ENCODE results near the gene C2CD3. TPM values are rescaled to one million over a fixed set of nuclear protein-coding genes. Genes with fewer than 3 reads are reported as not detected.

The C2CD3 gene
- total and polyA plus RNA-seq, 10 of the 15 experiments (the other 5 are each of a cell fraction or from before 2014, with no cell fraction given), result 2.3 to 24.0 (median 16.3) TPM

- POLR2A ChIA-PET, result no interaction called here
Measured at GRCh38 chr11:74185285-74185684, 14.5 kb upstream of the C2CD3 start.

More at GRCh38 chr11:74185285-74185684, 14.5 kb upstream of the C2CD3 start:
- Histone ChIP-seq H3K36me3 (ENCODE audit: control insufficient read depth in 2 of 2, insufficient read depth in 2 of 2, low read length in 1 of 2) (no peaks in the 10 kb centered on the region; a peak in 2 of 4 replicates), H3K27me3 (replicated peaks in 1 of 2; ENCODE audit: control insufficient read depth in 2 of 2, insufficient read depth in 2 of 2, low read length in 1 of 2) (no peaks in the 10 kb centered on the region), H4K20me1 (ENCODE audit: control insufficient read depth, insufficient read depth) (no peaks in the 10 kb centered on the region), H3K9me3 (replicated peaks; ENCODE audit: control insufficient read depth, insufficient read depth, low read length) (no peaks in the 10 kb centered on the region; the same call in 2 of the 3 replicates), H3K4me1 (ENCODE audit: control insufficient read depth, insufficient read depth, low read length) (no peaks in the 10 kb centered on the region), H2AFZ (ENCODE audit: control insufficient read depth, low read depth, low read length) (no peak overlapping the region), H3K79me2 (ENCODE audit: control insufficient read depth, insufficient read depth, low read length) (peaks cover 24% of the 10 kb centered on the region), H3K9ac (ENCODE audit: control insufficient read depth, insufficient read depth, low read length) (no peak overlapping the region), H3K4me2 (ENCODE audit: control insufficient read depth, insufficient read depth) (no peak overlapping the region), H3K4me3 (no peak overlapping the region), H3K27ac (ENCODE audit: control insufficient read depth, insufficient read depth) (no peak overlapping the region)
- intact Hi-C loops (cut with micrococcal nuclease; ENCODE audit: unreplicated experiment) (no loop called here), in situ Hi-C loops (cut with MboI) (no loop called here)
- TF ChIP-seq POLR2AphosphoS2 (IDR thresholded peaks at IDR 0.05; ENCODE audit: low read depth, low read length) (no peak), RELB (IDR thresholded peaks at IDR 0.05; ENCODE audit: low read depth) (no peak), NRF1 (conservative IDR thresholded peaks at IDR 0.05; ENCODE audit: low read depth, low read length) (no peak), KAT2A (conservative IDR thresholded peaks at IDR 0.05; ENCODE audit: control insufficient read depth, low read depth, low read length) (no peak), WRNIP1 (IDR thresholded peaks at IDR 0.05; ENCODE audit: borderline replicate concordance, low read depth, low read length) (no peak), POLR2A (IDR thresholded peaks at IDR 0.05; ENCODE audit: low read depth, low read length) (no peak), BCL3 (IDR thresholded peaks at IDR 0.05; ENCODE audit: borderline replicate concordance, insufficient read depth, low read depth, low read length, poor library complexity, severe bottlenecking) (no peak), TCF7 (IDR thresholded peaks at IDR 0.05; ENCODE audit: borderline replicate concordance) (no peak), SMC3 (IDR thresholded peaks at IDR 0.05; ENCODE audit: borderline replicate concordance, low read length) (no peak), ZBTB33 (IDR thresholded peaks at IDR 0.05) (no peak), NFYA (IDR thresholded peaks at IDR 0.05; ENCODE audit: borderline replicate concordance, low read depth, low read length) (no peak), FOXK2 (IDR thresholded peaks at IDR 0.05) (no peak), CHD4 (IDR thresholded peaks at IDR 0.05) (no peak), IRF5 (IDR thresholded peaks at IDR 0.05; ENCODE audit: borderline replicate concordance) (no peak), ZNF274 (IDR thresholded peaks at IDR 0.05; ENCODE audit: insufficient read depth, insufficient read length) (no peak), TCF12 (IDR thresholded peaks at IDR 0.05; ENCODE audit: low read depth, low read length) (no peak)
- ChIA-PET CTCF (interaction anchor here (1.4 to 2.9 kb wide), 3 partner anchors 9 to 11 kb away, joined by 5 to 15 read pairs (median 8); no protein-coding TSS in a partner anchor), SMC1A (ENCODE audit: uncharacterized antibody, unreplicated experiment) (interaction anchor here (0.8 to 4.2 kb wide), 5 partner anchors 10 to 38 kb away, joined by 3 to 18 read pairs (median 8); partner anchors contain the start of genes C2CD3 and PPME1), RAD21 (ENCODE audit: unreplicated experiment) (interaction anchor here (1.0 kb wide), 1 partner anchor 9 kb away, joined by 3 read pairs; no protein-coding TSS in a partner anchor)
- no TSS peak for BruUV-seq (replicated peaks)
- DNase-seq (ENCODE audit: low read depth, low spot score) (no peak), ATAC-seq (no peak), FAIRE-seq (no peak)
- WGBS (ENCODE audit: insufficient coverage, insufficient replicate concordance, low lambda C conversion rate, missing lambda C conversion rate), result 75% methylated on average over 4 of the region's 5 CpGs
